GM18502 (cell line): ENCODE measurements around the gene COG5.
A peak's percentile ranks its signal among the peaks of the same experiment; 100 is the strongest.
"Not testable (repeated sequence)": the region's sequence is repeated elsewhere in the genome, so short reads cannot be mapped to it uniquely, and the experiment has no call there.

ENCODE experiments used
- ATAC-seq: cut with Tn5 transposase; IDR thresholded peaks from one replicate; pipeline ENCODE4 v1.9.1; 2021; ENCODE audit warnings: mild to moderate bottlenecking; ENCODE audit not compliant: unreplicated experiment, poor library complexity

The COG5 gene

GRCh38 chr7:107169120-107170050 is 394.3 kb downstream of the COG5 start:
- ATAC-seq = peak; percentile 24

- ATAC-seq = peak; percentile 93
Observed at GRCh38 chr7:107168233-107169119, 395.2 kb downstream of the COG5 start, which contains the start of gene HBP1. TSS of gene HBP1 (plus strand) at chr7:107169003. CDS start at chr7:107179894, 10,891 bp downstream.

- ATAC-seq = no peak
Observed at GRCh38 chr7:107167483-107168232, 396.1 kb downstream of the COG5 start.

GRCh38 chr7:107166736-107167426 is 396.8 kb downstream of the COG5 start:
- no peak for ATAC-seq

- no peak for ATAC-seq
Observed at GRCh38 chr7:107165341-107165740, 398.4 kb downstream of the COG5 start.

- no peak for ATAC-seq
Observed at GRCh38 chr7:107164092-107164491, 399.6 kb downstream of the COG5 start.

- ATAC-seq = no peak
Observed at GRCh38 chr7:107162475-107162874, 401.2 kb downstream of the COG5 start.

- ATAC-seq = no peak
Observed at GRCh38 chr7:107161415-107161814, 402.3 kb downstream of the COG5 start.

GRCh38 chr7:107160389-107160788 is 403.3 kb downstream of the COG5 start:
- ATAC-seq = no peak

- no peak for ATAC-seq
Observed at GRCh38 chr7:107158028-107158427, 405.7 kb downstream of the COG5 start.

GRCh38 chr7:107157091-107157490 is 406.6 kb downstream of the COG5 start:
- ATAC-seq = no peak

- not testable (repeated sequence) for ATAC-seq
Observed at GRCh38 chr7:107155726-107156125, 408.0 kb downstream of the COG5 start.

GRCh38 chr7:107154826-107155225 is 408.9 kb downstream of the COG5 start:
- no peak for ATAC-seq

GRCh38 chr7:107152011-107152410 is 411.7 kb downstream of the COG5 start:
- ATAC-seq = no peak
